Lower leg skin (tissue), 3 donors: ENCODE data around the gene NHERF2.

ENCODE experiments used
- CTCF ChIP-seq, 3 donors: fragments of 450-650 bp; IDR thresholded peaks; one replicate each; pipeline ENCODE4 v1.5.1; 2016; ENCODE audit warnings: antibody characterized with exemption in 3 of 3, mild to moderate bottlenecking in 3 of 3, moderate library complexity in 2 of 3
- POLR2A ChIP-seq, 2 donors: fragments of 450-650 bp; IDR thresholded peaks; one replicate each; pipeline ENCODE4 v1.6.1; 2016 to 2017; ENCODE audit warnings: antibody characterized with exemption in 2 of 2, mild to moderate bottlenecking in 1 of 2, moderate library complexity in 1 of 2

- no peak for TF ChIP-seq CTCF (IDR thresholded peaks at IDR 0.05)
- TF ChIP-seq POLR2A (IDR thresholded peaks at IDR 0.05), result no peak
These were observed 35.6 kb upstream of the NHERF2 start for GRCh38 chr16:1991135-1991551.
